GM12892 (cell line): ENCODE data around the gene WARS2.

Source experiments
- POLR2A ChIP-seq: IDR thresholded peaks from 2 replicates; pipeline ENCODE4 v1.6.1; 2011; ENCODE audit warnings: low read depth, low read length, control low read depth
- POLR2AphosphoS5 ChIP-seq: IDR thresholded peaks from 2 replicates; pipeline ENCODE4 v1.6.1; 2011; ENCODE audit warnings: low read depth, low read length, control low read depth

DNA sequence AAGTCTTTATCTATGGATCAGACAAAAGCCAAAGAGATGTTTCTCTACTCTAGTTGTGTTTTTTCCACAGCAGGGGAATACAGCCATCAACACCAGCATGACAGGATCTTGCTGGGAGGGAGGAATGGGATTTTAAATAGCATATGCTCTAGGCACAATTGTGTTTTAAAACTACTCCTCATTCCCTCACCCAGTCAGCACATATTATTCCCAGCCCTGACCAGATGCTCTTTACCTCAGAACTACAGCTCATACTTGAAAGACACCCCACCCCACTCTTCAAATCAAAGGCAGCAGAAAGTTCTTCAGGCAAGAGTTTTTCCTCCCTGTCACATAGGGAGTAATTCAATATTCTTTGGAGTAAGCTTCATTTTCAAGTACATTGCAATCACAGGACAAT is 106.1 kb downstream of the WARS2 start:
- TF ChIP-seq POLR2A = no peak
- no peak for TF ChIP-seq POLR2AphosphoS5
